Lung (tissue), 12 donors: ENCODE measurements around the gene ZNHIT2. TPM values are rescaled to one million over a fixed set of nuclear protein-coding genes. Genes with fewer than 3 reads are reported as not detected.

Experiments
- ATAC-seq: fragments of 200-7000 bp; cut with Tn5 transposase; one replicate; pipeline ENCODE4 v1.9.1; 2020; ENCODE audit warnings: moderate number of reproducible peaks; ENCODE audit not compliant: insufficient read depth, low FRiP score
- DNase-seq, 3 donors: peaks; one replicate each; pipeline ENCODE4 v3.0.0-alpha.2; 2013 to 2017
- H3K27ac ChIP-seq, 2 donors: one replicate each; pipeline ENCODE4 v1.5.1; 2013; ENCODE audit warnings: mild to moderate bottlenecking in 2 of 2, moderate library complexity in 2 of 2, control low read depth in 1 of 2, inconsistent platforms in 1 of 2, low read depth in 1 of 2, low read length in 1 of 2
- H3K27me3 ChIP-seq, 3 donors: one replicate each; pipeline ENCODE4 v1.5.1; 2013; ENCODE audit warnings: low read length in 2 of 3; ENCODE audit not compliant: control insufficient read depth in 3 of 3, insufficient read depth in 3 of 3
- H3K36me3 ChIP-seq, 4 donors: one replicate each; pipeline ENCODE4 v1.5.1; 2013; ENCODE audit warnings: low read length in 4 of 4, mild to moderate bottlenecking in 1 of 4, moderate library complexity in 1 of 4; ENCODE audit not compliant: control insufficient read depth in 4 of 4, insufficient read depth in 4 of 4
- H3K4me1 ChIP-seq, 5 donors: one replicate each; pipeline ENCODE4 v1.5.1; 2013; ENCODE audit warnings: low read length in 5 of 5, mild to moderate bottlenecking in 2 of 5, moderate library complexity in 1 of 5; ENCODE audit not compliant: control insufficient read depth in 5 of 5, insufficient read depth in 5 of 5
- H3K4me3 ChIP-seq: one replicate; pipeline ENCODE4 v1.5.1; 2013; ENCODE audit warnings: mild to moderate bottlenecking, control low read depth, moderate library complexity
- H3K9ac ChIP-seq, 2 donors: one replicate each; pipeline ENCODE4 v1.5.1; 2013; ENCODE audit warnings: low read length in 2 of 2, control low read depth in 1 of 2; ENCODE audit not compliant: insufficient read depth in 1 of 2
- H3K9me3 ChIP-seq, 4 donors: one replicate each; pipeline ENCODE4 v1.5.1; 2013; ENCODE audit warnings: low read length in 3 of 4, mild to moderate bottlenecking in 1 of 4, moderate library complexity in 1 of 4; ENCODE audit not compliant: control insufficient read depth in 4 of 4, insufficient read depth in 3 of 4
- WGBS, 2 donors: extraction: QIAGEN DNeasy Blood & Tissue Kit; methylation state at CpG; one replicate each; pipeline ENCODE4 v1.1.7; 2013; 5-methylcytosine and 5-hydroxymethylcytosine counted together
- polyA plus RNA-seq, 2 donors: library from polyadenylated mRNA; stranded (reverse); fragments of 200-250 nt; gene quantifications; one replicate each; pipeline ENCODE4 v1.2.1, GENCODE V29; 2013
- total RNA-seq, 2 donors: library from RNA; depleted of rRNA in 1 of 2; stranded (reverse); fragments of >200 nt in 1 of 2; gene quantifications; one replicate each; pipeline ENCODE4 v1.2.1, GENCODE V29; 2014 to 2021
- TF ChIP-seq, protein P1 (sequence below): IDR thresholded peaks from 2 replicates; pipeline ENCODE4 v1.5.1; 2012; ENCODE audit warnings: mild to moderate bottlenecking; ENCODE audit errors: control extremely low read depth, extremely low read depth
- donor health status: control.
- donor health status: control.
- donor health status: Bipolar disorder and iron deficiency.
- donor health status: healthy.
- donor health status: DM: yes; HTN: yes; CAD: no.

Gene ZNHIT2
- total and polyA plus RNA-seq, 4 donors: 6.3 to 23.7 (median 19.5) TPM

DNA sequence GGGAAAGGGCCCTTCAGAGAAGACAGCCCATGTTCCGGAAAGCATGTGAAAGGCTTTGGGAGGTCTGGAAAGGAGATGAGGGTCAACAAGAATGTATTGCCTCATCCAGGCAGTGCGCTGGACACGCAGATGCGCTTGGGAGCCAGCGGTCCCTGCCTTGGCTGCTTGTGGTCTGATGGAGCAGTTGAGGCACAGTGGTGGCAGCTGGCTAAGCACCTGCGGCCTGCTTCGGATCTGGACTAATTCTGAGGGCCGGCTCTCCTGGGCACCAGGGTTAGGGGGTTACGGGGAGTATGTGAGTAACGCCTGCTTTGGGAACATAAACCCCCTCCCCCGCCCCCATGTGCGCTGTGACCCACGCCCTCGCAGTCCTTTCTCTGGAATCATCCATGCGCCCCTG is 10.4 kb downstream of the ZNHIT2 start:
- ATAC-seq: no peak
- Histone ChIP-seq H3K27me3 (no peaks in the 10 kb centered on the region), H3K9ac (no peak overlapping the region), H3K36me3 (peaks cover 8 to 31% (median 9%) of the 10 kb centered on the region in 4 donors), H3K4me1 (peaks cover 0 to 9% (median 7%) of the 10 kb centered on the region in 5 donors), H3K27ac (no peak overlapping the region), H3K4me3 (no peak overlapping the region), H3K9me3 (no peaks in the 10 kb centered on the region)
- no peak for DNase-seq
- TF ChIP-seq, protein P1, sequence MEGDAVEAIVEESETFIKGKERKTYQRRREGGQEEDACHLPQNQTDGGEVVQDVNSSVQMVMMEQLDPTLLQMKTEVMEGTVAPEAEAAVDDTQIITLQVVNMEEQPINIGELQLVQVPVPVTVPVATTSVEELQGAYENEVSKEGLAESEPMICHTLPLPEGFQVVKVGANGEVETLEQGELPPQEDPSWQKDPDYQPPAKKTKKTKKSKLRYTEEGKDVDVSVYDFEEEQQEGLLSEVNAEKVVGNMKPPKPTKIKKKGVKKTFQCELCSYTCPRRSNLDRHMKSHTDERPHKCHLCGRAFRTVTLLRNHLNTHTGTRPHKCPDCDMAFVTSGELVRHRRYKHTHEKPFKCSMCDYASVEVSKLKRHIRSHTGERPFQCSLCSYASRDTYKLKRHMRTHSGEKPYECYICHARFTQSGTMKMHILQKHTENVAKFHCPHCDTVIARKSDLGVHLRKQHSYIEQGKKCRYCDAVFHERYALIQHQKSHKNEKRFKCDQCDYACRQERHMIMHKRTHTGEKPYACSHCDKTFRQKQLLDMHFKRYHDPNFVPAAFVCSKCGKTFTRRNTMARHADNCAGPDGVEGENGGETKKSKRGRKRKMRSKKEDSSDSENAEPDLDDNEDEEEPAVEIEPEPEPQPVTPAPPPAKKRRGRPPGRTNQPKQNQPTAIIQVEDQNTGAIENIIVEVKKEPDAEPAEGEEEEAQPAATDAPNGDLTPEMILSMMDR: no peak
- WGBS, 2 donors: 96 to 97% methylated on average over 15 of the region's 15 CpGs

DNA sequence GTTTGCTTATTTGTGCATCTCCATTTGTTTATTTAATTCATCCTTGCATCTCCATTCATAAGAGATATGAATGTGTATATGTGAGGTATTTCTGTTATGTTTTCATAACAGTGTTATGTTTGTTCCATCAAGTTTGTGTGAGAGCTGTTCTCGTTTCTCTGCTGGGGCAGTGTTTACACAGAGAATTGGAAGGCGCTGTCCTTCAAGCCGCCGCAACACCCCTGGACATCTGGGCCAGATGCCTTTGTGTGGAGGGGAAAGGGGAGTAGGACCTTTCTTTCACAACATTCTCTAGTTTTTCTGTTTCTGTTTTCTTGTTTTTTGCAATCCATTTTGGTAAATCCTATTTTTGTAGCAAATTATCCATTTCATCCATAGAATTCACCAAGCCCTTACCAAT is 12.9 kb downstream of the ZNHIT2 start:
- Histone ChIP-seq H3K27ac (peak overlapping the region in 1 of 2 donors; percentile 42), H3K9me3 (no peaks in the 10 kb centered on the region), H3K4me1 (peaks cover 0 to 3% (median 0%) of the 10 kb centered on the region in 5 donors), H3K9ac (peak overlapping the region in 1 of 2 donors; percentile 19), H3K27me3 (no peaks in the 10 kb centered on the region), H3K4me3 (no peak overlapping the region), H3K36me3 (peaks cover 4 to 27% (median 9%) of the 10 kb centered on the region in 4 donors)
- TF ChIP-seq, protein P1: no peak
- DNase-seq: peak in 2 of 3 donors; percentile 55 to 59
- ATAC-seq: no peak
- WGBS, 2 donors: 66 to 86% methylated on average over 4 of the region's 4 CpGs

DNA sequence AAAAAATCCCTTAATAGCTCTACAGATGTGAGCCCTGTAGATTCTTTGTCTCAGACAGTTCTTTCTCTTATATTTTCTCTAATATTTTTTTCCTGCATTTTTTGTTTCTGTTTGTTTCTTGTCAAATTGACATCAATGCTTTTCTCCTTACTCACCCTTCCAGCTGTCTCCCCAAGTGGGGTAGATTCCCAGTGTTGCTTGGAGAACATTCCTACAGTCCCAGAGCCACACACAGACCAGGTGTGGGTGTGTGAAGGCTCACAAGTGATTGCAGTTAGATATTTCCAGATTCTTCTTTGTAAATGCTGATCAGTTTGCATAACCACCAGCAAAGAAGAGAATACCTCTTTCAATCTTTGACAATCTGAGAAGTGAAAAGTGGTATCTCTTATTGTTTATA is 14.0 kb downstream of the ZNHIT2 start:
- peaks cover under 1 to 17% (median 5%) of the 10 kb centered on the region in 4 donors for H3K36me3 ChIP-seq
- TF ChIP-seq, protein P1: no peak
- DNase-seq: no peak
- no peak for ATAC-seq
- H3K4me3 ChIP-seq: no peak overlapping the region
- no peaks in the 10 kb centered on the region for H3K9me3 ChIP-seq
- no peaks in the 10 kb centered on the region for H3K27me3 ChIP-seq
- peaks cover 0 to 3% (median 0%) of the 10 kb centered on the region in 5 donors for H3K4me1 ChIP-seq
- no peak overlapping the region for H3K9ac ChIP-seq
- H3K27ac ChIP-seq: no peak overlapping the region
